ENCODE results near the gene TBC1D8B. TPM values are rescaled to one million over a fixed set of nuclear protein-coding genes. Genes with fewer than 3 reads are reported as not detected.
"Not testable (repeated sequence)": the region's sequence is repeated elsewhere in the genome, so short reads cannot be mapped to it uniquely, and the experiment has no call there.

Gene TBC1D8B
- total and polyA plus RNA-seq, 2 donors (not counting 1 experiment from before 2014, with no cell fraction given): 9.1 to 15.4 TPM

GRCh38 chrX:106814093-106814492, 11.6 kb downstream of the TBC1D8B start:
- H3K36me3 ChIP-seq (ENCODE audit: control insufficient read depth, insufficient read depth, low read length); H3K4me3 ChIP-seq (replicated peaks in 1 of 4; ENCODE audit: control extremely low read depth in 1 of 4, insufficient read depth in 1 of 4, low read depth in 3 of 4, low read length in 4 of 4); H3K9me3 ChIP-seq (ENCODE audit: control insufficient read depth, insufficient read depth, low read depth, low read length); H3K27ac ChIP-seq (ENCODE audit: insufficient read depth, low read length); H3K79me2 ChIP-seq (ENCODE audit: control insufficient read depth, insufficient read depth, low read length); H3K4me1 ChIP-seq (ENCODE audit: control insufficient read depth, extremely low read depth, insufficient read depth, low read length); H4K20me1 ChIP-seq (ENCODE audit: control insufficient read depth, extremely low read depth, insufficient read depth, low read length); H2AFZ ChIP-seq (ENCODE audit: low read length); H3K9ac ChIP-seq (ENCODE audit: insufficient read depth, low read length); DNase-seq (ENCODE audit: low read depth in 2 of 2); H3K27me3 ChIP-seq (ENCODE audit: control insufficient read depth, insufficient read depth, low read length); H3K4me2 ChIP-seq (ENCODE audit: extremely low read depth, insufficient read depth, low read length): not testable (repeated sequence)

- H3K79me2 ChIP-seq (ENCODE audit: control insufficient read depth, insufficient read depth, low read length): no peaks in the 10 kb centered on the region
- H3K27ac ChIP-seq (ENCODE audit: insufficient read depth, low read length): no peak overlapping the region
- H3K4me1 ChIP-seq (ENCODE audit: control insufficient read depth, extremely low read depth, insufficient read depth, low read length): no peaks in the 10 kb centered on the region
- no peaks in the 10 kb centered on the region for H3K9me3 ChIP-seq (ENCODE audit: control insufficient read depth, insufficient read depth, low read depth, low read length)
- TF ChIP-seq CTCF (conservative IDR thresholded peaks at IDR 0.05 in 1 of 2, IDR thresholded peaks at IDR 0.05 in 1 of 2; ENCODE audit: low read depth in 1 of 2, low read length in 2 of 2): peak in 1 of 2 donors; percentile 35
- no peak for TF ChIP-seq EZH2 (IDR thresholded peaks at IDR 0.05; ENCODE audit: low read length, missing control alignments)
- no peak for DNase-seq (ENCODE audit: low read depth in 2 of 2)
- no peaks in the 10 kb centered on the region for H4K20me1 ChIP-seq (ENCODE audit: control insufficient read depth, extremely low read depth, insufficient read depth, low read length)
- H3K36me3 ChIP-seq (ENCODE audit: control insufficient read depth, insufficient read depth, low read length): peaks cover 1% of the 10 kb centered on the region
- no peak overlapping the region for H3K4me2 ChIP-seq (ENCODE audit: extremely low read depth, insufficient read depth, low read length)
- no peak overlapping the region for H3K4me3 ChIP-seq (replicated peaks in 1 of 4; ENCODE audit: control extremely low read depth in 1 of 4, insufficient read depth in 1 of 4, low read depth in 3 of 4, low read length in 4 of 4)
- H3K9ac ChIP-seq (ENCODE audit: insufficient read depth, low read length): no peak overlapping the region
- no peak overlapping the region for H2AFZ ChIP-seq (ENCODE audit: low read length)
- H3K27me3 ChIP-seq (ENCODE audit: control insufficient read depth, insufficient read depth, low read length): no peaks in the 10 kb centered on the region
Measured at GRCh38 chrX:106862972-106863688, 60.7 kb downstream of the TBC1D8B start.

GRCh38 chrX:106863697-106864096, 61.2 kb downstream of the TBC1D8B start:
- TF ChIP-seq CTCF (conservative IDR thresholded peaks at IDR 0.05 in 1 of 2, IDR thresholded peaks at IDR 0.05 in 1 of 2; ENCODE audit: low read depth in 1 of 2, low read length in 2 of 2): no peak
- TF ChIP-seq EZH2 (IDR thresholded peaks at IDR 0.05; ENCODE audit: low read length, missing control alignments): no peak

GRCh38 chrX:106872796-106873195, 70.3 kb downstream of the TBC1D8B start:
- not testable (repeated sequence) for H3K9me3 ChIP-seq (ENCODE audit: control insufficient read depth, insufficient read depth, low read depth, low read length); H3K79me2 ChIP-seq (ENCODE audit: control insufficient read depth, insufficient read depth, low read length); H3K4me3 ChIP-seq (replicated peaks in 1 of 4; ENCODE audit: control extremely low read depth in 1 of 4, insufficient read depth in 1 of 4, low read depth in 3 of 4, low read length in 4 of 4); H3K36me3 ChIP-seq (ENCODE audit: control insufficient read depth, insufficient read depth, low read length); H2AFZ ChIP-seq (ENCODE audit: low read length); H3K9ac ChIP-seq (ENCODE audit: insufficient read depth, low read length); H3K4me1 ChIP-seq (ENCODE audit: control insufficient read depth, extremely low read depth, insufficient read depth, low read length); H3K27me3 ChIP-seq (ENCODE audit: control insufficient read depth, insufficient read depth, low read length); H3K4me2 ChIP-seq (ENCODE audit: extremely low read depth, insufficient read depth, low read length); H3K27ac ChIP-seq (ENCODE audit: insufficient read depth, low read length); H4K20me1 ChIP-seq (ENCODE audit: control insufficient read depth, extremely low read depth, insufficient read depth, low read length)
- DNase-seq (ENCODE audit: low read depth in 2 of 2): peak in 1 of 2 donors; percentile 4

More at GRCh38 chrX:106863697-106864096, 61.2 kb downstream of the TBC1D8B start:
- Histone ChIP-seq H3K9me3 (ENCODE audit: control insufficient read depth, insufficient read depth, low read depth, low read length) (no peaks in the 10 kb centered on the region), H3K9ac (ENCODE audit: insufficient read depth, low read length) (no peak overlapping the region), H4K20me1 (ENCODE audit: control insufficient read depth, extremely low read depth, insufficient read depth, low read length) (no peaks in the 10 kb centered on the region), H2AFZ (ENCODE audit: low read length) (no peak overlapping the region), H3K4me1 (ENCODE audit: control insufficient read depth, extremely low read depth, insufficient read depth, low read length) (no peaks in the 10 kb centered on the region), H3K27me3 (ENCODE audit: control insufficient read depth, insufficient read depth, low read length) (no peaks in the 10 kb centered on the region), H3K79me2 (ENCODE audit: control insufficient read depth, insufficient read depth, low read length) (no peaks in the 10 kb centered on the region), H3K4me3 (replicated peaks in 1 of 4; ENCODE audit: control extremely low read depth in 1 of 4, insufficient read depth in 1 of 4, low read depth in 3 of 4, low read length in 4 of 4) (no peak overlapping the region), H3K36me3 (ENCODE audit: control insufficient read depth, insufficient read depth, low read length) (peaks cover 1% of the 10 kb centered on the region), H3K4me2 (ENCODE audit: extremely low read depth, insufficient read depth, low read length) (no peak overlapping the region), H3K27ac (ENCODE audit: insufficient read depth, low read length) (no peak overlapping the region)
- DNase-seq (ENCODE audit: low read depth in 2 of 2): no peak
